GM23338 (cell line): ENCODE data around the gene CASP3. TPM values are rescaled to one million over a fixed set of nuclear protein-coding genes. Genes with fewer than 3 reads are reported as not detected.

Experiments
- ATAC-seq: fragments of 200-7000 bp; cut with Tn5 transposase; 3 replicates; pipeline ENCODE4 v1.9.1; 2020
- DNase-seq: peaks from one replicate; pipeline ENCODE4 v3.0.0-alpha.2; 2015; ENCODE audit warnings: low spot score
- H2AFZ ChIP-seq: fragments of 200-600 bp; sonication (generic); 2 replicates; pipeline ENCODE4 v1.8.0; 2016; ENCODE audit warnings: antibody characterized with exemption, mild to moderate bottlenecking, moderate library complexity
- H3F3A ChIP-seq: fragments of 200-600 bp; sonication (generic); replicated peaks from 2 replicates; pipeline ENCODE4 v1.8.0; 2017; ENCODE audit warnings: antibody characterized with exemption, mixed run types, low read depth
- H3K27ac ChIP-seq: fragments of 200-600 bp; sonication (generic); 2 replicates; pipeline ENCODE4 v1.6.1; 2016; ENCODE audit warnings: low read depth
- H3K27me3 ChIP-seq: fragments of 200-600 bp; sonication (generic); 2 replicates; pipeline ENCODE4 v1.8.0; 2016; ENCODE audit warnings: mild to moderate bottlenecking, mixed run types, moderate library complexity; ENCODE audit not compliant: insufficient read depth
- H3K36me3 ChIP-seq: fragments of 200-600 bp; sonication (generic); 2 replicates; pipeline ENCODE4 v1.8.0; 2016; ENCODE audit warnings: mild to moderate bottlenecking; ENCODE audit not compliant: insufficient read depth
- H3K4me1 ChIP-seq: fragments of 200-600 bp; sonication (generic); 2 replicates; pipeline ENCODE4 v1.8.0; 2016; ENCODE audit warnings: mild to moderate bottlenecking, moderate library complexity; ENCODE audit not compliant: insufficient read depth
- H3K4me2 ChIP-seq: fragments of 200-600 bp; sonication (generic); 2 replicates; pipeline ENCODE4 v1.7.1; 2017; ENCODE audit warnings: mixed run types
- H3K4me3 ChIP-seq: fragments of 200-600 bp; sonication (generic); 2 replicates; pipeline ENCODE4 v1.6.1; 2016; ENCODE audit warnings: mixed run types
- H3K79me2 ChIP-seq: fragments of 200-600 bp; sonication (generic); replicated peaks from 2 replicates; pipeline ENCODE4 v1.8.0; 2017; ENCODE audit warnings: mild to moderate bottlenecking; ENCODE audit not compliant: insufficient read depth
- H3K9me2 ChIP-seq: fragments of 200-600 bp; sonication (generic); 2 replicates; pipeline ENCODE4 v1.8.0; 2017; ENCODE audit not compliant: insufficient read depth
- H4K20me1 ChIP-seq: fragments of 200-600 bp; sonication (generic); replicated peaks from 2 replicates; pipeline ENCODE4 v1.8.0; 2017; ENCODE audit warnings: mild to moderate bottlenecking; ENCODE audit not compliant: insufficient read depth
- H3K27ac Mint-ChIP-seq: 2 replicates; pipeline ENCODE4 v1.8.0; 2020; ENCODE audit warnings: inconsistent platforms, mild to moderate bottlenecking, moderate library complexity, mixed read lengths
- H3K27me3 Mint-ChIP-seq: 3 replicates; pipeline ENCODE4 v1.8.0; 2022; ENCODE audit warnings: low read depth, mild to moderate bottlenecking, moderate library complexity, mixed read lengths, inconsistent platforms; ENCODE audit not compliant: insufficient read depth, poor library complexity
- H3K36me3 Mint-ChIP-seq: 3 replicates; pipeline ENCODE4 v1.8.0; 2021; ENCODE audit warnings: low read depth, mild to moderate bottlenecking, inconsistent platforms, moderate library complexity, mixed read lengths
- H3K4me1 Mint-ChIP-seq: 3 replicates; pipeline ENCODE4 v1.8.0; 2020; ENCODE audit warnings: mild to moderate bottlenecking, inconsistent platforms, mixed read lengths
- H3K4me3 Mint-ChIP-seq: 3 replicates; pipeline ENCODE4 v1.8.0; 2021; ENCODE audit warnings: moderate library complexity, mild to moderate bottlenecking, inconsistent platforms, mixed read lengths
- H3K9me3 Mint-ChIP-seq: 3 replicates; pipeline ENCODE4 v1.8.0; 2020; ENCODE audit warnings: moderate library complexity, mild to moderate bottlenecking, inconsistent platforms, mixed read lengths
- CREB1 ChIP-seq: fragments of 250-450 bp; sonication (Bioruptor Pico); IDR thresholded peaks from 2 replicates; pipeline ENCODE4 v1.5.0; 2020; ENCODE audit warnings: low read depth, mild to moderate bottlenecking, moderate library complexity
- EZH2 ChIP-seq: fragments of 200-600 bp; sonication (generic); IDR thresholded peaks from one replicate; pipeline ENCODE4 v1.8.0; 2017; ENCODE audit warnings: antibody characterized with exemption, mild to moderate bottlenecking, low read depth; ENCODE audit not compliant: unreplicated experiment
- EZH2phosphoT487 ChIP-seq: fragments of 200-600 bp; sonication (generic); IDR thresholded peaks from one replicate; pipeline ENCODE4 v1.8.1; 2018; ENCODE audit warnings: antibody characterized with exemption; ENCODE audit not compliant: unreplicated experiment
- JUNB ChIP-seq: IDR thresholded peaks from one replicate; pipeline ENCODE4 v1.6.1; 2016; ENCODE audit warnings: antibody characterized with exemption; ENCODE audit not compliant: unreplicated experiment
- POLR2AphosphoS5 ChIP-seq: IDR thresholded peaks from 2 replicates; pipeline ENCODE4 v1.6.1; 2016; ENCODE audit warnings: antibody characterized with exemption, low read depth
- REST ChIP-seq: IDR thresholded peaks from one replicate; pipeline ENCODE4 v1.6.1; 2018; ENCODE audit warnings: antibody characterized with exemption; ENCODE audit not compliant: unreplicated experiment
- STAT1 ChIP-seq: IDR thresholded peaks from one replicate; pipeline ENCODE4 v1.6.1; 2016; ENCODE audit warnings: antibody characterized with exemption; ENCODE audit not compliant: unreplicated experiment
- ZNF331 ChIP-seq: fragments of 250-450 bp; sonication (Bioruptor Pico); IDR thresholded peaks from 2 replicates; pipeline ENCODE4 v1.5.0; 2020; ENCODE audit warnings: low read depth, mild to moderate bottlenecking, moderate library complexity
- ZNF462 ChIP-seq: fragments of 250-450 bp; sonication (Bioruptor Pico); IDR thresholded peaks from 2 replicates; pipeline ENCODE4 v1.5.0; 2020; ENCODE audit warnings: mild to moderate bottlenecking, moderate library complexity
- polyA plus RNA-seq: library from polyadenylated mRNA; unstranded; fragments of >200 nt; fragmentation: Nextera tagmentation; extraction: Ambion mirVana; gene quantifications from 2 replicates; pipeline ENCODE4 v1.2.1, GENCODE V29; 2016
- total RNA-seq: library from RNA; depleted of rRNA; stranded (reverse); fragments of >200 nt; shearing (Covaris generic); gene quantifications from 2 replicates; pipeline ENCODE4 v1.2.3, GENCODE V29; 2014

Gene CASP3
- total and polyA plus RNA-seq, 2 experiments from 2014 or later: 50.5 to 84.4 TPM

- H3K4me2 ChIP-seq: no peak overlapping the region
- H2AFZ ChIP-seq: no peak overlapping the region
- TF ChIP-seq ZNF331 (no peak), CREB1 (CRISPR knock-in tag) (no peak), EZH2 (no peak), POLR2AphosphoS5 (no peak), STAT1 (no peak), JUNB (no peak), EZH2phosphoT487 (no peak), REST (no peak), ZNF462 (CRISPR knock-in tag) (no peak)
- H3K9me3 Mint-ChIP-seq: peaks cover 57% of the 10 kb centered on the region
- H3K27me3 ChIP-seq: no peaks in the 10 kb centered on the region
- H3K27ac Mint-ChIP-seq: no peak overlapping the region
- H3K4me1 ChIP-seq: peaks cover 22% of the 10 kb centered on the region
- H3K4me3 Mint-ChIP-seq: no peak overlapping the region
- H4K20me1 ChIP-seq: no peaks in the 10 kb centered on the region
- H3K27ac ChIP-seq: no peak overlapping the region
- peaks cover 1% of the 10 kb centered on the region; the same call in 1 of the 2 replicates for H3K9me2 ChIP-seq
- peaks cover 9% of the 10 kb centered on the region for H3K27me3 Mint-ChIP-seq
- H3F3A ChIP-seq: no peaks in the 10 kb centered on the region
- DNase-seq (no peak), ATAC-seq (no peak)
- H3K36me3 ChIP-seq: peaks cover 12% of the 10 kb centered on the region; the same call in 1 of the 2 replicates
- H3K79me2 ChIP-seq: no peaks in the 10 kb centered on the region
- H3K4me1 Mint-ChIP-seq: peaks cover 20% of the 10 kb centered on the region
- H3K4me3 ChIP-seq: no peak overlapping the region
- H3K36me3 Mint-ChIP-seq: peaks cover 50% of the 10 kb centered on the region
Observed at GRCh38 chr4:184613405-184613804, 35.8 kb downstream of the CASP3 start.
